Left renal cortex interstitium (tissue), 4 donors: ENCODE results near the gene EDIL3. TPM values are rescaled to one million over a fixed set of nuclear protein-coding genes. Genes with fewer than 3 reads are reported as not detected.
"Not testable (repeated sequence)": the region's sequence is repeated elsewhere in the genome, so short reads cannot be mapped to it uniquely, and the experiment has no call there.

Source experiments
- DNase-seq, 4 donors: peaks; one replicate each; pipeline ENCODE4 v3.0.0-alpha.2; 2013; ENCODE audit warnings: low read depth in 4 of 4, low spot score in 2 of 4, missing footprints in 1 of 4
- polyA plus RNA-seq, 4 donors: library from polyadenylated mRNA; unstranded; fragments of 120-200 nt; gene quantifications; one replicate each; pipeline ENCODE4 v1.2.1, GENCODE V29; 2013; ENCODE audit not compliant: insufficient read length in 4 of 4

The EDIL3 gene
- polyA plus RNA-seq, 4 donors, result 44.1 to 61.7 (median 49.6) TPM

DNA sequence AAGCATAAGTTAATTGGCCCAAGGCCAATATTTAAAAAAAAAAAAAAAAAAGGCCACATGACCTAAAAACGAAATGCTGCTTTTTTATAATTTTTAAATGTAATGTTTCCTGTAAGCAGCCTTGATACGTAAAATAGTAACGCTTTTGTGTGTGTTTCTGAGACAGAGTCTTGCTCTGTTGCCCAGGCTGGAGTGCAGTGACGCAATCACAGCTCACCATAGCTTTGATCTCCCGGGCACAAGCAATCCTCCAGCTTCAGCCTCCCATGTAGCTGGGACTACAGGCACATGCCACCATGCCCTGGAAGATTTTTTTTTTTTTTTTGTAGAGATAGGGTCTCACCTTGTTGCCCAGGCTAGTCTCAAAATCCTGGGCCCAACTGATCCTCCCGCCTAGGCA is 179.9 kb downstream of the EDIL3 start:
- DNase-seq, result no peak

DNA sequence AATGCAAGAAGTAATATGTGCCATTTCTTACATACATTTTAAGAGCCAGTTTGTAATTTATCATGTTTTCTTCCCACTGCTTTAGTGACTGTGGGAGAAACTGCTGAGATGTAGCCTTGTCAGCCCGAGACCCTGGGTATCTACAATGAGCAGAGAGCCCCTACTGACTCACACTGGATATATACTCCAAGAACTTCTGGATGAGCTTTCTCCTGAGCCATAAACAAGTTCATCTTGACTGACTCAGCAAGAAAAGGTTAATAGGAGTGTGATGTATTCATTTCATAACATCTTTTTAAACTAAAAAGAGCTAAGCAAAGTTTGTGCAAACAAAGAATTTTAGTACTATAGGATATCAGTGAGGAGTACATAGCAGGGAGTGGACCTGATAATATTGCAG is 182.5 kb downstream of the EDIL3 start:
- no peak for DNase-seq

DNA sequence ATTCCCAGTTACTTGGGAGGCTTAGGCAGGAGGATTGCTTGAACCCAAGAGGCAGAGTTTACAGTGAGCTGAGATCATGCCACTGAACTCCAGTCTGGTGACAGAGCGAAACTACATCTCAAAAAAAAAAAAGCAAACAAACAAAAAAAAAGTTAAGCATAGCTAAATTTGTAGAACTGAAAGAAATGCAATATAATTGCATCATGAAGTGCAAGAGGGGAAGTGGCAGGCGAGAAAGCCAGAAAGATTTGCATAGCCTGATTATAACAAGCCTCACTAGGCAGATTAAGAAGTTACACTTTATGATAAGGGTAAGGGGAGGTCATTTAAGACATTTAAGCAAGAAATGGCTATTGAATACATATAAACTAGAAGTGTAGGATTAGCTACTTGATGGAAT is 187.1 kb downstream of the EDIL3 start:
- DNase-seq, result no peak

DNA sequence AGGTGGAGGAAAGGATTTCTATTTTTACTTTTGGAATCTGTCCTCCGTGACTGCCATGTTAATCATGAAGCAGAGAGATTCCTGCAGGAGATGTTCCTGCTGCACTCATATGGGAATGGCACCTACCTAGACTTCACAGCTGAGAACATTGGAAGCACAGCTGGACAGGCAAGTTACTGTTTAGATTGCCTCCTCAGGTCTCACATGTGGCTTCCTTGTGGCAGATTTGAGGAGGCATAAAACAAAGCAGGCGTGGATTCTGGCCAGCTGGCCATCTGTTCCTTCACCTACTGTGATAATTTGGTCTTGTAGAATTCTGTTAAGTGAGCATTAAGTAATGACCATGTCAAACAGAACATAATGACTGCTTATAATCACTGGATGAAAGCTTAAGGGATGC is 193.4 kb downstream of the EDIL3 start:
- no peak for DNase-seq

DNA sequence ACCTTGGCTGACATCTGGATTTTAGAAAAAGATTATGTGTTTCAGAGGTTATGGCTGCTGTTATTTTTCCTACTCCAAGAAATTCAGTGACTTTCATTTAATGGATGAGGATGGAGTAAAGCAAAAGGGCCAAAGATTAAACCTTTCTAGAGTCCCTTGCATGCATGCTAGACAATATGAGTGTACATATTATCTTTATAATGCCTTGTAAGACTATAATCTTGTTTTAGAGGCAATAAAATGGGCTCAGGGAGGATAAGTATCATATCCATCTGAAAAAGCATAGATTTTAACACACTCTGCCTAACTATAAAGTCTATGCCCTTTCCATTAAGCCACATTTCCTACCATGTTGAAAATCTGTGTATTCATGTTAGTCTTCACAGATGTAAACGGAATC is 199.8 kb downstream of the EDIL3 start:
- no peak for DNase-seq

DNA sequence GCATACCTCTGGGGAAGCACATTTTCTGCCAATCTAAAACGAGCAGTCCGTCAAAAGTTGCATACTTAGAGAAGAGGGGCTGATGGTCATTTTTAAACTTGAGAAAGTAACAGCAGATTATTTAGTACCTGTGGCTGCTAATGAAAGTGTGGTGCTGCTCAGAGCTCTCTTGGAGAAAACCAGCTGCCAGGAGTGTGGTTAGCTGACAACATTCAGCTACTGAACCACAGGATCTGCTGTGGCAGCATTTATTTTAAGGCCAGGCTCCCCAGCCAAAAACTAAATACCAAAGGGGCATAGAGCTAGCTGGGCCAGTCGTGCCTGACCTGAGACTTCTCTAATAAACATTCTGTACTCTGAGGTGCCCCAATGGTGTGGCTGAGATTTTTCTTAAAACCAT is 203.6 kb downstream of the EDIL3 start:
- DNase-seq, result no peak

DNA sequence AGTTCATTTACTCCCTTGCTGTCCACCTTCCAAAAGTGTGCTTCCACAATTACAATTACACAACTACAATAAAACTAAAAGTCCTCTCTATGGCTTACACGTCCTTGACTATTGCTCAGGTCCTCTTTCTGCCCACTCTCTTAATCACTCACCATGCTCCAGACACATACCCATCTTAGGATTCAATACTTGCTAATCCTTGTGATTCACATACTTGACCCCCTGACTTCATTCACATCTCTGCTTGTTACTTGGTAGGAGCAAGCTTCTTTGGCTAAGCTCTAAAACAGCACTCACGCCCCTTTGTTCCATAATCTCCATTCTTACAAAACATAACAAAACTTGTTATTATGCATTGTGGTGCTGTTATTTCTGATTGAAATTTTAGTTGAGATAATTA is 215.8 kb downstream of the EDIL3 start:
- DNase-seq, result no peak

DNA sequence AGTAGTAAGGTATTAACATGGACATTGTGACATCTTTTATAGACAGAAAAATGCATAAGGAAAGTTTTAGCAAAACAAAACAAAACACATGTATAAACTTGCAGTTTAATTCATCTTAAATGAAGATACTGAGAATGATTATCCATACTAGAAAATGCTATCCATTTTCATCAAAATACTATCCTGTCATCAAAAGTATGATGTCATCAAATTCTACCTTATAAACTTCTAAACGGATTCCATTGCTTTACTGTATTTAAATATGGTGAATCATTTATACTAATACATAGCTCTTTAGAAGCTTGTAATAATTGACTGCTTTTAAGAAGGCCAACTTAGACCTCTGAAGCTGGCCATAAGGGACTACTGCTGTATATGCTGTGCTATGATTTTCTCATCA is 221.0 kb downstream of the EDIL3 start:
- DNase-seq, result no peak

DNA sequence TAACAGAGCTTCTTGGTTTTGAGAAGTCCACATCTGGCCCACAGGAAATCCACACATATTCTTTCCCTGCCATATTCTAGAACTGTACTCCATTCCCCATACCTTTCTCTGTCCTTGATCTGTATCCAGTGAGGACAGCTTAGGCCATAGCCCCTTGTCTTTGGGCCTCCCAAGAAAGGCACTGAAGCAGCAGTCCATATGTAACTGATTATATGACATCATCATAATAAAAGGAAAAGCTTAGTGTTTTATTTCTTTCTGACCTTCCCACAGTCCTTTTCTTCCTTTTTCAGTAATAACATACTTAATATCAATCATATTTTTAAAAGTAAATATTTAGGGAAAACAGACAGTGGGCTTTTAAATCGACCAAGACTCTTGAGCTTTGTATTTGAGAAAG is 222.0 kb downstream of the EDIL3 start:
- DNase-seq, result no peak

DNA sequence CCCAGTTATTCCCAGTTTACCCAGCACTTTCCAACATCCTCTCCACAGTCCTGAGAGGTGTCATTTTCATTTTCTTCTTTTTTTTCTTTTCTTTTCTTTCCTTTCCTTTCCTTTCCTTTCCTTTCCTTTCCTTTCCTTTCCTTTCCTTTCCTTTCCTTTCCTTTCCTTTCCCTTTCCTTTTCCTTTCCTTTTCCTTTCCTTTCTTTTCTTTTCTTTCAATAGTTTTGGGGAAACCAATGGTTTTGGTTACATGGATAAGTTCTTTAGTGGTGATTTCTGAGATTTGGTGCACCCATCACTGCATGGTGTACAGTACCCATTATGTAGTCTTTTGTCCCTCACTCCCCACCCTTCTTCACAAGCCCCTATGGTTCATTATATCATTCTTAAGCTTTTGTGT is 224.0 kb downstream of the EDIL3 start:
- not testable (repeated sequence) for DNase-seq

DNA sequence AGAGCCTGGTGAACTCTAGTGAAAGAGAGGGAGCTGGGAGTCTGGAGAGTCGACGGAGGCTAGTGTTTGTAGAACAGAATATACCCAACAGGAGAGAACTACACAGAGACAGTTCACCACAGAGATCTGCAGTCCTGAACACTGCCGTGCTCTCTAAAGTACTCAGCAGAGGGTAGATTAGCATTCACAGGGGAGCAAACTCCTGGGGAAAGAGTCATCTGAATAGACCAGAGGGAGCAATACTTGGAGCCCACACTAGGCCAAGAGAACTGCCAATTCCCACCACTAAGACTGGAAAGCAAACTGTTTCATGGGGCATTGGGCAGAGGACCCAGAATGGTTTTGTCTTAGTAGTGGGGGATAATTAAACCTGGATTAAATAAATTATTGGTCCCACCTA is 235.6 kb downstream of the EDIL3 start:
- DNase-seq, result no peak

DNA sequence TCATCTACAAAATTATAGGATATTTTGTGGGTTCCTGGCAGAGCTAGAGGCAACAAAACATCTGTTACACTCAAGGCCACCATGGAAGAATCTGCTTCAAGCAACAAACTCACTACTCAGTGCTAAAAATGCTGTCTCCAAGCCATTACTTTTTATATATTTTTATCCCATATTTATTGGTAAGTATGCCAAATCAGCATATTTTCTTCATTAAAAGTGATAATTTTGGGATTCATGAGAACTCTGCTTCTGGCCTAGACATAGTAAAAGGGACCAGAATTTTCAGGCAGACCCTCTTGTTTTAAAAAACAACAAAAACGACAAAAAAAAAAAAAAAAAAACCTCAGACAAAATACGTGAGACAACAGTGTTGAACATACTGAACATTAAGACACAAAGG is 236.0 kb downstream of the EDIL3 start:
- DNase-seq, result no peak

DNA sequence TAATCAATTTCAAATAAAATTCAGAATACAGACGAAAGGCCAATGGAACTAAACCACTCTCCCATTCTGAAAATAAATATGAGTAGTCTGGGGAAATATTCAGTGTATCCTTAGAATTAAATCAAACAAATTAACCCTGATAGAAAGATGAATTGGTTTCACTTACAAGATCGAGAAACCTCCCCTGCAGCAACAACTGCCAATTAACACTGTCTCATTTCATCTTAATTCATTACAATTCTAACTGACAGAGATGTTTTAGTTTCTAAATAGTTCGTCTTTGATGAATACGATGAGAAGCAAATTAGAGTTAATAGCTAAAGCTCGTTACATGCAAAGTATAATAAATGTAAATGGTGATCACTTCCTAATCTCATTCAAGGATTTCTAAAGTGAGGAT is 247.1 kb downstream of the EDIL3 start:
- DNase-seq, result no peak

DNA sequence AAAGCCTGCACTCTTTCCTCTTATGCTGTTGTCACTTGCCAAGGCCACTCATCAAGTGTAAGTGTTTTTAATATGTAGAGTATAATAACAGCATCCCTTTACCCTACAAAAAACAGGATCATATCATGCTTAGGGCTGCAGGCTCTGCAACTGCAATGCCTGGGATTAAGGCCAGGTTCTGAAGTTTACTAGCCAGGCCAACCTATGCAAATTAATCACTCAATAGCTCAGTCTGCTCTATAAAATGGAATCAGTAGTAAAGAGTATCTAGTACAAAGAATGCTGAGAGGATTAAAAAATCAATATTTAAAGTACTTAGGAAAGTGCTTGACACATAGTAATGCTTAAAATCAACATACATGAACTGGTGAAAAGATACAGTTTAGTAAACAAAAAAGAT is 253.3 kb downstream of the EDIL3 start:
- no peak for DNase-seq

DNA sequence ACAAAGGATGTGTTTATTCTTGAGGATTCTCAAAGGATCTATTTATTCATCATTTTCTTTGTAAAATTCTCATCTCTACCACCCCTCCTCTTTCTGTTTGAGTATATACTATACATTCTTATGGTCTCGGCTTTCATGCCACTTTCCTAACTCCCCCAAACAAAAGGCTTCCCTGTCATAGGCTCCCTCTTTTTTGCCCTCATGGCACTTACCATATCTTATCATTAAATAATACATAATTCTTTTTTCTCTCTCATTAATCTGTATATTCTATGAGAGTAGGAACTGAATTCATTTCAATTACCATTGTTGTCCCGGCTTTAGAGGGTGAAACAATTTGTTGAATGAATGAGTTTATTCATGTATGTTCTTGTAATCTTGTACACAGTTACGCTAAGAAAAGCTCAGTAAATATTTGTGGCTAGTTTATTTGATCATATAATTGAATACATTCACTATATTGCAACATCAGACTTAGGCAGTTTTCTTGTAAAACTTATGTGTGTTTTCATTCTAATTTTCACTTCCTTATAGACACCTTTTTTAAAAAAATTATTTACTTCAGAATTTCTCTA is 254.6 kb downstream of the EDIL3 start:
- DNase-seq, result no peak

DNA sequence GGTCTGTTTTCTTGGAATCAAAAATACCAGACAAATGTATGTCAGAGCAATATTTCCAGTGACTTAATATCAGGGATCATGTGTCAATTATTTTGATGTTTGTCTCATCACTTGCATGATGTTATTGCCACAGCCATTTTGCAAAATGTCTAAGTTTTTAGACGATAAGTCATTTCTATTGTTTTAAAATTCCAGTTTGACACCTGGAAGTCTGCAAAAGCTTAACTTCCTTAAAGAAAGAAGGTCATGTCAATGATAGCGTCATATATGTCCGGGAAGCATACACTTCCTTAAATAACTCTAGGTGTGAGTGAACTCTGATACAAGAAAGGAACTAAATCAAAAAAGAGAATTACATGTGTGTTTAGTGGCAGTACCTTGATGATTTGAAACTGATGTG is 259.5 kb downstream of the EDIL3 start:
- DNase-seq, result no peak

DNA sequence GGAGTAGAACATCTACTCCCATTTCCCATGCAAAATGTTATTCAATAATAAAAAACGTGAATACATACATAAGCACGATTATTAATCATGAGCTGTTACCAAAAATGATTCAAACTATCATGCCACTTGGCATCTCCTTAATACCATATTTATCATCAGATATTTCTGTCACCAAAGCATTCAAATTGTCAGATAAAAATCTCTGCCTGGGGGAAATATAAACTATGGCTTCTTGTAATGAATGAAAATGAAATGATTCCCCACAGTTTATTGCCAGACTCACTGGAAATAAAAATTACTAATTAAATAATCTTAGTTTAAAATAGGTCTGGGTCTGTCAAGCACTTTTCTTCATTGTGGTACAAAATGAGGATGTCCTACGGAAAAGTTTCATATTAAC is 265.4 kb downstream of the EDIL3 start:
- DNase-seq, result no peak

DNA sequence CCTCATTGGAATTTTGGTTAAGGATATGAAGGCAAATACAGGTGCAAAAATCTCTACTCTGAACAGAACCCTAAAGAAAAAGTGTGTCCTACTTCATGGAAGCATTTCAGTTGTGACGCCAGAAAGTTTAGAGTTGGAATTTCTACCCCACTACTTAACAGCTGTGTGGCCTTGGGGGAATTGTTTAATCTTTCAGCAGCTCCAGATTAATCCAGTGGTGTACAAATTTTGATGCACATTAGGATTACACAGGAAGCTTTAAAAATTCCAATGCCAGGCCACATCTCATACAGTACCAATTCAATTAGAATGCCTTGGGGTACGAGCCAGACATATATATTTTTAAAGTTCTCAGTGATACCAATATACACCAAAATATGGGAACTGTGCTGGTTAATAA is 266.1 kb downstream of the EDIL3 start:
- no peak for DNase-seq

DNA sequence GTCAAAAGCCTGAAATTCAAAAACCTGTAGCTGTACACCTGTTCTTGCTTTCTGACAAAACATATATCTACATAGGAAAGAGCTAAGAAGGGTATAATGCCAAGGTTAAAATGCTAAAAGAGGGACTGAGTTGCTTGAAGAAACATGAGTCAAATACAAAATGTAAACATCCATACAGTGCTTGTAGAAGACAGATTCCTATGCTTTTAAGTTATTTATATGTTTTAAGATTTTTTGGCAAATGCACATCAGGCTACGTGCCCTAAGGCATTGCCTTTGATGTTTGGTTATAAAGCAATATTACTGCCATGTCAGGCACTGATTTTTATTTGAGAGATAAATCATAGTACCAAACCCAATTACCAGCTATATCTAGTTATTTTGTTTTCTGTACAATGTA is 269.0 kb downstream of the EDIL3 start:
- DNase-seq, result no peak

DNA sequence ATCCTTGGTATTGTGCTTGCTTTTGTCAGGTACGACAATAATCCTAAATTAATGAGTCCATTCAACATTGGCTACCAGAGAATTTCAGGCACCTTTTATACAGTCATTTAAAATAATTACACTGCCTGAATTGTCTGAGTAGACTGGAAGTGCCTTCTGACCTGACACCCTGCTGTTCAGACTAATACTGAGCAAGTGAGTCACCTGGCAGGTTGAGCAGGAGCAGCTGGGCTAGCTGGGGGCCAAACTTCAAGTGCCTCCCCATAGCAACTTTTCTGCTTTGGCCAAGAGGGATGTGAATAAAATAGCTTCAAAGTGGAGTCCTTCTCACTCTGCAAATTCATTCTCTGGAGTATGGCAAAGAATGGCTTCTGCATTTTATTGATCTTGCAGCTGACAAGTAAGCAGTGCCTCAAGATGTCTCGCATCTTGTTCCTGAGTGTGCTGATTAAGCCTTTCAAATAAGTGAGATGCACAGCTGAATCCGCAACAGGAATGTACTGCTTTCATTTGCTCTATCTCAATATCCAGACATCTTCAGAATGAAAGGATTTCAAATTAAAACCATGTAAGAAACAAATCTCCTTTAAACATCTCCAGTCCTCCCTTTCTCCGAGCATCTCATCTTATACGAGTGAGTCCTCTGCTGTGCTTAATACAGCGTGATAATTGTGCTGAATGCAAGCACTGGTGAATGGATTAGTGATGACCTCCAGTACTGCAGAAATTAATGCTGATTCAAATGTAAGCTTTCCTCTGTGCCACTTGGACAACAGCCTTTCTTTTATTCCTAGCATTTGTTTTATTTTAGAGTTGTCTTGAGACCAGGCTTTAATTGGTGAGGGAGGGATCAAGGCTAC is 271.2 kb downstream of the EDIL3 start:
- DNase-seq, result no peak

DNA sequence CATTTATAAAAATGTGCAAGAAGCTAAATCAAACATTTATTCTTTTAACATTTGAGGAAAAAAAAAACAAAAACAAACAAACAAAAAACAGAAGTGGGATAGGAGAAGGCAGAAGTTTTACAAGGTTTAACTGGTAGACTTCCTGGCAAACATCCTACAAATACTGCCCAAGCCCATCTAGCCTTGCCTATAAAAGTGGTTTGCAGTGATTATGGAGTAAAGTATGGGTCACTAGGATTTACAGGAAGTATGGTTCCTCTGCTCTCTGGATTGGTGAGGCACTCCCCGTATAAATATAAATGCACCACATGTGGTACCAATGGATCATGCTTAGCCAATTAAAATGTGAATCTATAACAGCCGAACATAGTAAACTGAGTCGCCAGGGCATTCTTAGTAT is 291.9 kb downstream of the EDIL3 start:
- DNase-seq, result no peak

DNA sequence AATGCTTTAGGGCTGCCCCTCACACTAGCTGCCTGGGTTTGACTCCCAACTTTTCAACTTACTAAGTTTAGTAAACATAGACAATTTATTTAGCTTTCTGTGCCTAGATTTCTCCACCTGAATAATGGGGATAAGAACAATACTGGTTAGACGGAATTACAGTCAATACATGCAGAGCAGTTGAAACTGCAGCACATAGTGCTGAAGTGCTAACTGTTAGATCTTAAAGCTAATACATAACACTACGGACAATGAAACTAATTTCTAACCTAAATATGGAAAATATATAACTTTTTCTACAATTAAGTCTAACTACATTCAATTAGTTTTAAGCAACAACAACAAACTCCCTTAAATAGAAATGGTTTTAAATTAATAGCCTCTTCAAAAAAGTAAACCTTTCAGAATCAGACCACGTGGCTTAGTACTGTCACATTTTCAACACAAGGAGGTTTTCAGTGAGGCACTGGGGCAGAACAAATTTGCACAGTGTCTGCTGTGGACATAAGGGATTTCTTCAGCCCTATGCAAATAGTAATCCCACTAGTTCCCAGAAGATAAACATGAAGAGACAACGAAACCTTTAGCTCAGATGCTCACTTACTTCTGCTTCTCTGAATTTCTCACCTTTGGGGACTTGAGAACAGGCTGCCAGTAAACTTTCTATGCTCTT is 293.4 kb downstream of the EDIL3 start:
- DNase-seq, result no peak
